Thyroid gland (tissue), 4 donors: Measurements from ENCODE around the gene WDR27.

Experiments used
- POLR2A ChIP-seq, 2 donors: fragments of 450-650 bp; IDR thresholded peaks; one replicate each; pipeline ENCODE4 v1.6.1; 2017; ENCODE audit warnings: antibody characterized with exemption in 2 of 2, mild to moderate bottlenecking in 2 of 2, moderate library complexity in 1 of 2
- TF ChIP-seq, protein P1 (sequence below), 6 experiments: fragments of 200-600 bp in 3 of 6; fragments of 450-650 bp in 3 of 6; sonication (generic) in 3 of 6; IDR thresholded peaks; one replicate each; pipeline ENCODE4 v1.5.1; 2016 to 2019; ENCODE audit warnings: antibody characterized with exemption in 6 of 6, mild to moderate bottlenecking in 2 of 6, inconsistent platforms in 1 of 6, moderate library complexity in 1 of 6

DNA sequence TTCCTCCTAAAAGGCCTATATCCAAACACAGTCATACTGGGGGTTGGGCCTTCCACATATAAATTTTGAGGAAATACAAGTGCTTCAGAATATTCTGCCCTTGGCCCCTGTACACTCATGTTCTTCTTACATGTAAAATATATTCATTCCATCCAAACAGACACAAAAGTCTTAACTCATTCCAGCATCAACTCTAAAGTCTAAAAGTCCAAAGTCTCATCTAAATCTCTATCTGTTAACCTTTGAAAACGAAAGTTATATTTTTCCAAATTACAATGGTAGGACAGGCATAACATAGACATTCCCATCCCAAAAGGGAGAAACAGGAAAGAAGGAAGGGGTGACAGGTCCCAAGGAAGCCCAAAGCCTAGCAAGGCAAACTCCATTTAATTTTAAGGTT lies 232.8 kb downstream of the WDR27 start:
- TF ChIP-seq, protein P1, sequence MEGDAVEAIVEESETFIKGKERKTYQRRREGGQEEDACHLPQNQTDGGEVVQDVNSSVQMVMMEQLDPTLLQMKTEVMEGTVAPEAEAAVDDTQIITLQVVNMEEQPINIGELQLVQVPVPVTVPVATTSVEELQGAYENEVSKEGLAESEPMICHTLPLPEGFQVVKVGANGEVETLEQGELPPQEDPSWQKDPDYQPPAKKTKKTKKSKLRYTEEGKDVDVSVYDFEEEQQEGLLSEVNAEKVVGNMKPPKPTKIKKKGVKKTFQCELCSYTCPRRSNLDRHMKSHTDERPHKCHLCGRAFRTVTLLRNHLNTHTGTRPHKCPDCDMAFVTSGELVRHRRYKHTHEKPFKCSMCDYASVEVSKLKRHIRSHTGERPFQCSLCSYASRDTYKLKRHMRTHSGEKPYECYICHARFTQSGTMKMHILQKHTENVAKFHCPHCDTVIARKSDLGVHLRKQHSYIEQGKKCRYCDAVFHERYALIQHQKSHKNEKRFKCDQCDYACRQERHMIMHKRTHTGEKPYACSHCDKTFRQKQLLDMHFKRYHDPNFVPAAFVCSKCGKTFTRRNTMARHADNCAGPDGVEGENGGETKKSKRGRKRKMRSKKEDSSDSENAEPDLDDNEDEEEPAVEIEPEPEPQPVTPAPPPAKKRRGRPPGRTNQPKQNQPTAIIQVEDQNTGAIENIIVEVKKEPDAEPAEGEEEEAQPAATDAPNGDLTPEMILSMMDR (IDR thresholded peaks at IDR 0.05), result no peak
- TF ChIP-seq POLR2A (IDR thresholded peaks at IDR 0.05), result no peak
